ENCODE measurements around the gene NARS2.

GRCh38 chr11:78469896-78470295, 104.8 kb downstream of the NARS2 start:
- TF ChIP-seq CTCF (IDR thresholded peaks at IDR 0.05) (no peak), POLR2A (IDR thresholded peaks at IDR 0.05) (no peak)

Measured in thyroid gland (tissue), 4 donors.